Mesothelial cell of epicardium (in vitro differentiated cells): ENCODE data around the gene LHFPL3. TPM values are rescaled to one million over a fixed set of nuclear protein-coding genes. Genes with fewer than 3 reads are reported as not detected.

Source experiments
- DNase-seq, 2 experiments: peaks; one replicate each; pipeline ENCODE4 v3.0.0; 2021; ENCODE audit warnings: low spot score in 2 of 2; ENCODE audit not compliant: unreplicated experiment in 2 of 2
- H3K27ac Mint-ChIP-seq: 2 replicates; pipeline ENCODE4 v1.8.0; 2021; ENCODE audit warnings: mixed read lengths
- H3K27me3 Mint-ChIP-seq: 2 replicates; pipeline ENCODE4 v1.8.0; 2021; ENCODE audit warnings: low read depth, mixed read lengths
- H3K36me3 Mint-ChIP-seq: 2 replicates; pipeline ENCODE4 v1.8.0; 2021; ENCODE audit warnings: mixed read lengths
- H3K4me1 Mint-ChIP-seq: 2 replicates; pipeline ENCODE4 v1.8.0; 2021; ENCODE audit warnings: mixed read lengths
- H3K4me3 Mint-ChIP-seq: 2 replicates; pipeline ENCODE4 v1.8.0; 2021; ENCODE audit warnings: mild to moderate bottlenecking, moderate library complexity, mixed read lengths
- H3K9me3 Mint-ChIP-seq: 2 replicates; pipeline ENCODE4 v1.8.0; 2021; ENCODE audit warnings: mixed read lengths
- total RNA-seq: library from RNA; stranded (reverse); gene quantifications from 3 replicates; pipeline ENCODE4 v1.2.1, GENCODE V29; 2021
- TF ChIP-seq, protein P1 (sequence below): fragments of 200-600 bp; sonication (generic); IDR thresholded peaks from one replicate; pipeline ENCODE4 v1.5.0; 2021; ENCODE audit warnings: antibody characterized with exemption; ENCODE audit not compliant: unreplicated experiment

LHFPL3 gene
- total RNA-seq, 1 donor from 2014 or later, result not detected

DNA sequence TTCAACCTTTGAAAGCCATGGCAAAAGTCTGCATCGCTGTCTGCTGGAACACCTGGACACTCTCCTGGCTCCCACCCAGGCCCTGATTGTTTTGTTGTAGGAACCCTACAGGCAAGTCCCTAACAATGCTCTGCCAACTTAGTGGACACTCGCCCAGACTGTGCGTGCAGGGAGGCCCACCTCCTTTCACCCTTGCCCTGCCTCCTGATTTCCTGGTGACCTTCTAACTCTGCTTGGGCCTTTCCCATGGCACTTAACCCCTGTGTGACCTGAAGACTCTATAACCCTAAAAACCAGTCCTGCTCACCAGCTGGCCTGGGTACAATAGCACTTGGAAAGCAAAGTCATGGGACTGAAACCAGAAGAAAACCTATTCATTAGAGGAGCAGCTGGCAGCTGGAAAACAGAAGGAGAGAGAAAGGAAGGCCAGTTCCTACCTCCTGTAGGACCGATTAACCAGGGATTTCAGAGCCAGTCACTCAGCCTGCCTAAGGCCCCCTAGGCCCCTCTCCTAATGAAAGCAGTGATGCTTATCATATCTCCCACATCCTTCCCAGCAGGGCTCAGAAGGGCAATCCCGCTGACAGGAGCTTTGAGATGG is 602.9 kb downstream of the LHFPL3 start:
- peak overlapping the region; percentile 60 for H3K27ac Mint-ChIP-seq
- TF ChIP-seq, protein P1, sequence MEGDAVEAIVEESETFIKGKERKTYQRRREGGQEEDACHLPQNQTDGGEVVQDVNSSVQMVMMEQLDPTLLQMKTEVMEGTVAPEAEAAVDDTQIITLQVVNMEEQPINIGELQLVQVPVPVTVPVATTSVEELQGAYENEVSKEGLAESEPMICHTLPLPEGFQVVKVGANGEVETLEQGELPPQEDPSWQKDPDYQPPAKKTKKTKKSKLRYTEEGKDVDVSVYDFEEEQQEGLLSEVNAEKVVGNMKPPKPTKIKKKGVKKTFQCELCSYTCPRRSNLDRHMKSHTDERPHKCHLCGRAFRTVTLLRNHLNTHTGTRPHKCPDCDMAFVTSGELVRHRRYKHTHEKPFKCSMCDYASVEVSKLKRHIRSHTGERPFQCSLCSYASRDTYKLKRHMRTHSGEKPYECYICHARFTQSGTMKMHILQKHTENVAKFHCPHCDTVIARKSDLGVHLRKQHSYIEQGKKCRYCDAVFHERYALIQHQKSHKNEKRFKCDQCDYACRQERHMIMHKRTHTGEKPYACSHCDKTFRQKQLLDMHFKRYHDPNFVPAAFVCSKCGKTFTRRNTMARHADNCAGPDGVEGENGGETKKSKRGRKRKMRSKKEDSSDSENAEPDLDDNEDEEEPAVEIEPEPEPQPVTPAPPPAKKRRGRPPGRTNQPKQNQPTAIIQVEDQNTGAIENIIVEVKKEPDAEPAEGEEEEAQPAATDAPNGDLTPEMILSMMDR, result no peak
- H3K4me3 Mint-ChIP-seq, result no peak overlapping the region

DNA sequence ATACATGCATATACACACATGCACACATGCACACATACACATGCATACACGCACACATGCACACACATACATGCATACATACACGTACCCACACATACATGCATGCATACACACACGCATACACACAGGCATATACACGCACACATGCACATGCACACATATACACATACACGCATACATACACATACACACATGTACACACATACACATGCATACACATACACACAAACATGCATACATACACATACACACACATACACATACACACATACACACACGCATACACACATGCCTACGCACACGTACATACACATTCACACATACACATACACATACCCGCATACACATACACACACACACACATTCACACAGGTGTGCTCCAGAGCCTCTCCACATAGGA is 604.6 kb downstream of the LHFPL3 start:
- Mint-ChIP-seq H3K4me1 (peaks cover 15% of the 10 kb centered on the region), H3K36me3 (no peaks in the 10 kb centered on the region), H3K9me3 (no peaks in the 10 kb centered on the region), H3K27me3 (no peaks in the 10 kb centered on the region), H3K4me3 (no peak overlapping the region), H3K27ac (no peak overlapping the region)
- TF ChIP-seq, protein P1, result no peak
- DNase-seq, result no peak

More for the DNA sequence above, 602.9 kb downstream of the LHFPL3 start:
- Mint-ChIP-seq H3K9me3 (no peaks in the 10 kb centered on the region), H3K36me3 (no peaks in the 10 kb centered on the region), H3K4me1 (peaks cover 20% of the 10 kb centered on the region), H3K27me3 (no peaks in the 10 kb centered on the region)
- DNase-seq, result no peak

DNA sequence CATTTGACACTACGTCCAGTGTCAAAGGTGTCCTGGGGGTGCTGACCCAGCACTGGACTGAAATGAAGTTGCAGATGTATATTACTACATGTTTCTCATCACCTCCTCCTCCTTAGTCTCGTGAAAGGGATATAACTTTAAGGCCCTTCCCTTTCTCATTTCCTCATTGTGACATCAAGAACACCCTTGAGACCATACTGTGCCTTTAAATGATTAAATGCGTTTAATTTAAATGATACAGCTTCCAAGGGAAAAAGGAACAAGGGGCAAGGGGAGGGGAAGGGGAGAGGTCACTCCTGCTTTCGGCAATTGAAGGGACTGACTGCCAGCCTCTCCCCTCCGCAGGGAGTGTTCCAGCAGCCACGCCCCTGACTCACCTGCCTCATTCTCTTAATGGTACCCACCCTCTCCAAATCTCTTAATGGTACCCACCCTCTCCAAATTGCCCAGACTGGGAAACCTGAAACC is 605.2 kb downstream of the LHFPL3 start:
- Mint-ChIP-seq H3K27ac (no peak overlapping the region), H3K36me3 (no peaks in the 10 kb centered on the region), H3K9me3 (no peaks in the 10 kb centered on the region), H3K27me3 (no peaks in the 10 kb centered on the region), H3K4me1 (peaks cover 15% of the 10 kb centered on the region), H3K4me3 (no peak overlapping the region)
- TF ChIP-seq, protein P1, result no peak
- no peak for DNase-seq

DNA sequence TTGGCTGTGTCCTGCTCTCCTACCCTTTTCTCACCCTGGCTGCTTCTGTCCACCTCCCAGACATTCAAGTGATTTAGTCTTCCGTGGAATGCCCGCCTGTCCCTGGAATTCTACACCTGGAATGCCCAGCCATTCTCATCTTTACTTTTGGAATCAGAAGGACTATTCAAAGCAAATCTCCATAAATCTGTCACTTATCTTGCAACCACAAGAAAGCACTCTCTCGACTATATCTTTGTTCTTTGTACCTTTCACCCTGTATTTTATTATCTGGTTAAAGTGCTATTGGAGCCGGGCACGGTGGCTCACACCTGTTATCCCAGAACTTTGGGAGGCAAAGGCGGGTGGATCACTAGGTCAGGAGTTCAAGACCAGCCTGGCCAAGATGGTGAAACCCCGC is 606.3 kb downstream of the LHFPL3 start:
- H3K4me3 Mint-ChIP-seq, result no peak overlapping the region
- DNase-seq, result no peak
- no peaks in the 10 kb centered on the region for H3K36me3 Mint-ChIP-seq
- TF ChIP-seq, protein P1, result no peak
- H3K4me1 Mint-ChIP-seq, result peaks cover 23% of the 10 kb centered on the region
- H3K27ac Mint-ChIP-seq, result no peak overlapping the region
- no peaks in the 10 kb centered on the region for H3K27me3 Mint-ChIP-seq
- no peaks in the 10 kb centered on the region for H3K9me3 Mint-ChIP-seq

DNA sequence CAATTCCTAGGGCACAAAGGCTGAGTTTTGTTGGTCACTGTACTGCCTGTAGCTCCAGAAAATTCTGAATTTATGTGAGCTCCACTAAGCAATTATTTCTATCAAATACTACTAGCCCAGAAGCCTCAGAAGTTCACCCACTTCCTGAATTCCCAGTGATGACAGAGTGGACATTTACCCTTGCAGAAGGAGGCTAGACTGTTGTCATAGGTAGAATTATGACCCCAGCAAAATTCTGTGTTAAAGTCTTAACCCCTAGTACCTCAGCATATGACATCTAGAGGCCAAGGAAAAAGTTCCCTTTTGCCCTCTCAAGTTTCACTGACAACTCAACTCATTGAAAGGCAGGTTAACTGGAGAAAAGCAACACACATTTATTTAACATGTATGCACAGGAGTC is 606.9 kb downstream of the LHFPL3 start:
- H3K36me3 Mint-ChIP-seq, result no peaks in the 10 kb centered on the region
- H3K4me1 Mint-ChIP-seq, result peaks cover 19% of the 10 kb centered on the region
- DNase-seq, result no peak
- TF ChIP-seq, protein P1, result no peak
- no peak overlapping the region for H3K27ac Mint-ChIP-seq
- no peaks in the 10 kb centered on the region for H3K27me3 Mint-ChIP-seq
- no peak overlapping the region for H3K4me3 Mint-ChIP-seq
- H3K9me3 Mint-ChIP-seq, result no peaks in the 10 kb centered on the region
